ENCODE measurements around the gene ABLIM2. TPM values are rescaled to one million over a fixed set of nuclear protein-coding genes. Genes with fewer than 3 reads are reported as not detected.

The ABLIM2 gene
- total RNA-seq, 1 donor from 2014 or later = 0.36 TPM

DNA sequence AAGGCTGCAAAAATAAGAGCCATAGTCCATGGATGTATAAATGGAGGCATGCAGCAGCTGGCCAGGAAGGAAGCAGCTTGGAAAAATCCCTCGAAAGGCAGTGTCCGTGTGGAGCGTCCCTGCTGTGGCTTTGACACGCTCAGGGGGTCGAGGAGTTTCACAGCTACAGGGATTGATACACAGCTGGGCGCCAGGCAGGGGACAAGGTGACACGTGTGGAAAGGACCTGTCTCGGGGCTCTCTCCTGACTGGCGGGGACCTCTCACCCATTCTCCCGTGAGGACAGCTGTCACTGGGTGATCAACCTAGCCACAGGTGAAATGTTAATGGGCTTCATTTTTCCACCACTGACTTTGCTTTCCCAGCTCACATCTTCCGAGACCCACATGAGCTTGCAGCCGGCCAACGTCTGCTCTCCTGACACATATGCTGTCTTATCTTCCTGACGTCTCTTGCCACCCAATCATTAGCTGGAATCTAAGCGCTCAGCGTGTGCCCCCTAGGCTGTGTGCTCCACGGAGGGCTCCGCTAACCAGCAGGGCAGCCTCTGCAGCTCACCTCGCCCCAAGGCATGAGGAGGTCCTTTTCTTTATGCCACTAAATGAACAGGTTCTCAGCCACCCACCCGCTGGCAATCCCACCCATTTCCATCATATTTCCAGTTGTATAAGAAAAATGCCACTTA, 129.6 kb downstream of the ABLIM2 start:
- DNase-seq (ENCODE audit: low spot score) = no peak
- Mint-ChIP-seq H3K9me3 (no peaks in the 10 kb centered on the region), H3K4me1 (ENCODE audit: low read depth) (no peaks in the 10 kb centered on the region), H3K4me3 (no peak overlapping the region), H3K27ac (no peak overlapping the region), H3K27me3 (ENCODE audit: insufficient read depth) (no peaks in the 10 kb centered on the region), H3K36me3 (ENCODE audit: low read depth) (no peaks in the 10 kb centered on the region)
- intact Hi-C loops (cut with micrococcal nuclease) = no loop called here

DNA sequence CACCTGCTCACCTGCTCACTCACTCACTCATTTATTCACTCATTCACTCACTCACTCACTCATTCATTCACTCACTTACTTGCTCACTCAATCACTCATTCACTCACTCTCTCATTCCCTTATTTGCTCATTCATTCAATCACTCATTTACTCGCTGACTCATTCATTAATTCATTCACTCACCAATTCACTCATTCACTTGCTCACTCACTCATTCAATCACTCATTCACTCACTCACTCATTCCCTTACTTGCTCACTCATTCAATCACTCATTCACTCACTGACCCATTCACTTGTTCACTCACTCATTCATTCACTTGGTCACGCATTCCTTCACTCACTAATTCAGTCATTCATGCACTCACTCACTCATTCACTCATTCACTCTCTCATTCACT, 130.2 kb downstream of the ABLIM2 start:
- intact Hi-C loops (cut with micrococcal nuclease) = no loop called here
- Mint-ChIP-seq H3K9me3 (no peaks in the 10 kb centered on the region), H3K4me1 (ENCODE audit: low read depth) (no peaks in the 10 kb centered on the region), H3K27ac (no peak overlapping the region), H3K27me3 (ENCODE audit: insufficient read depth) (no peaks in the 10 kb centered on the region), H3K36me3 (ENCODE audit: low read depth) (no peaks in the 10 kb centered on the region), H3K4me3 (no peak overlapping the region)
- DNase-seq (ENCODE audit: low spot score) = no peak

DNA sequence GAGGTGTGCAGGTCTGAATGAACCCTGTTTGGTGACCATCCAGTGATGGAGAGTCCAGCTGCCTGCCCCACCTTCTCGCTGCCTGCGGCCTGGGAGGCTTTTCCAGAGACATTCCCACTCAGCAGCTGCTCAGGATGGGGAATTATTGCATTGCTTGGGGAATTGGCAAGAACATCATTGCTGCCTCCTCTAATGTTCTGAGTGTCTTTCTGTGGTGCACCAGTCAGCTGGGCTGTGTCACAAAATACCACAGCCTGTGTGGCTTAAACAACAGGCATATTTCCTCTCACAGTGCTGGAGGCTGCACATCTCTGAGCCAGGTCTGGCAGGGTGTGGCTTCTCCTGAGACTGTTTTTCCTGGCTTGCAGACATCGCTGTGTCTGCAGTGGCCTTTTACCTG, 132.2 kb downstream of the ABLIM2 start:
- Mint-ChIP-seq H3K4me3 (no peak overlapping the region), H3K27ac (no peak overlapping the region), H3K4me1 (ENCODE audit: low read depth) (no peaks in the 10 kb centered on the region), H3K36me3 (ENCODE audit: low read depth) (no peaks in the 10 kb centered on the region), H3K27me3 (ENCODE audit: insufficient read depth) (no peaks in the 10 kb centered on the region), H3K9me3 (no peaks in the 10 kb centered on the region)
- intact Hi-C loops (cut with micrococcal nuclease) = no loop called here
- no peak for DNase-seq (ENCODE audit: low spot score)

DNA sequence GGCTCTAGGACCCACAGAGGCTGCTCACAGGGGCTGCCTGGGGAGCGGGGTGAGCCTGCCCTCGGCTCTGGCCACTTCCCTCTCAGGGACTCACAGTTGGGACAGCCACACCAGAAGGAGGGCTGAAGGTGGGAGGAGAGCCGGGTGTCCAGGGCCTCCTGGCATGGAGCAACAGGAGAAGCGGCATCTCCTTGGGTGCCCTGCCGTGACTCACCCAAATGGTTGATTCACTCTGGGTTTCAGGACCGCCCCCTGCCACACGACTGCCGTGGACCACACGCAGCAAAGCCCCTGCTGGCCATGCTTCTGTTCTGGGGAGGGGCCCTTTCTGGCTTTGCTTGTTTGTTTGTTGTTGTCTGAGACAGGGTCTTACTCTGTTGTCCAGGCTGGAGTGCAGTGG, 132.9 kb downstream of the ABLIM2 start:
- Mint-ChIP-seq H3K4me3 (no peak overlapping the region), H3K27ac (no peak overlapping the region), H3K9me3 (no peaks in the 10 kb centered on the region), H3K36me3 (ENCODE audit: low read depth) (no peaks in the 10 kb centered on the region), H3K4me1 (ENCODE audit: low read depth) (no peaks in the 10 kb centered on the region), H3K27me3 (ENCODE audit: insufficient read depth) (no peaks in the 10 kb centered on the region)
- DNase-seq (ENCODE audit: low spot score) = no peak
- intact Hi-C loops (cut with micrococcal nuclease) = no loop called here

DNA sequence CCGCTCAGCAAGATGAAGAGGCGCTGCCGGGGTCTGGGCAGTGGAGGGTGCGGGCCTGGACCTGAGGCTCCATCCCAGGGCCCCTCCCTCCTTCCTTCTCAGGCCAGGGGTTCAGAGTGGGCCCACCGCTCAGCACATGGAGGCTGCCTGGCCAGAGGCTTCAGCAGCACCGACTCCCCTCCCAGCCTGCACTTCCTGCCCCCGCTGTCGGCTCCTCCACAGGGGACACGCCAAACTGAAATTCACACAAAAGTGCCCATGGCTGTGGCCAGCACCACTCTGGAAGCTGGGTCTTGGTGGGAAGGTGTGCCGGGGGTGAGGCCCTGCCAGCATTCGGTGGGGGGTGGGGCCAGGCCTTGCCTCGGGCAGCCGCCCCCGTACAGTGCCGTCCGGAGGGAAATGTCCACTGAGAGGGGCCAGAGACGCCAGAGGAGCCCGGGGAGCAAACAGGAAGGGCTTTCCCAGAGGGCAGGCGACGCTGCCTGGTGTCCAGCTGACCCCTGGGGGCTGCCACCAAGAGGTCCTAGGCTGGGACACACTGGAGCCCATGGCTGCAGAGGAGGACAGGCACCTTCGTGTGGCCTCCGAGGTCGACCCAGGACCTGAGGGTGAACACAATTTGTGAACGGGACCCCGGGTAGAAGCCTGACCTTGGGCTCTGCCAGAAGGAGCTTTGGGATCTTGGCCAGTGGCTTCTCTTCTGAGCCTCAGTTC, 134.4 kb downstream of the ABLIM2 start:
- no peak for DNase-seq (ENCODE audit: low spot score)

DNA sequence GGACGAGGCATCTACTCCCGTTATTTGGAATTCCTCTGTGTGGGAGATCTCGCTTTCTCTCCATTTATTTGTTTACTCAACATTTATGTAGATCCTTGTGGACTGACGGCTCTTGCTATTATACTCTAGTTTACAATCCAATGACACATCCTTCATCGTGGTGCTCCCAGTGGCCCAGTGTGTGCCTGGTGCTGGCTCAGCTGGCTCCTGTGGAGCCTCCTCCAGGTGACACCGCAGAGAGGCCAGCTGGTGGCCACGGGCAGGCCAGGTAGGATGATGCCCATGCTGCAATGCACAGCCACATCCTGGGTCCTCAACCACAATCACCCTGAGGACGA, 134.9 kb downstream of the ABLIM2 start:
- peaks cover 6% of the 10 kb centered on the region for H3K27me3 Mint-ChIP-seq (ENCODE audit: insufficient read depth)
- H3K36me3 Mint-ChIP-seq (ENCODE audit: low read depth) = no peaks in the 10 kb centered on the region
- H3K4me3 Mint-ChIP-seq = no peak overlapping the region
- H3K9me3 Mint-ChIP-seq = no peaks in the 10 kb centered on the region
- H3K4me1 Mint-ChIP-seq (ENCODE audit: low read depth) = no peaks in the 10 kb centered on the region
- DNase-seq (ENCODE audit: low spot score) = no peak
- intact Hi-C loops (cut with micrococcal nuclease) = no loop called here
- no peak overlapping the region for H3K27ac Mint-ChIP-seq

More for the DNA sequence above, 134.4 kb downstream of the ABLIM2 start:
- H3K4me1 Mint-ChIP-seq (ENCODE audit: low read depth) = no peaks in the 10 kb centered on the region
- no peak overlapping the region for H3K4me3 Mint-ChIP-seq
- peaks cover 4% of the 10 kb centered on the region for H3K27me3 Mint-ChIP-seq (ENCODE audit: insufficient read depth)
- no peaks in the 10 kb centered on the region for H3K9me3 Mint-ChIP-seq
- H3K27ac Mint-ChIP-seq = no peak overlapping the region
- no peaks in the 10 kb centered on the region for H3K36me3 Mint-ChIP-seq (ENCODE audit: low read depth)
- intact Hi-C loops (cut with micrococcal nuclease) = no loop called here

DNA sequence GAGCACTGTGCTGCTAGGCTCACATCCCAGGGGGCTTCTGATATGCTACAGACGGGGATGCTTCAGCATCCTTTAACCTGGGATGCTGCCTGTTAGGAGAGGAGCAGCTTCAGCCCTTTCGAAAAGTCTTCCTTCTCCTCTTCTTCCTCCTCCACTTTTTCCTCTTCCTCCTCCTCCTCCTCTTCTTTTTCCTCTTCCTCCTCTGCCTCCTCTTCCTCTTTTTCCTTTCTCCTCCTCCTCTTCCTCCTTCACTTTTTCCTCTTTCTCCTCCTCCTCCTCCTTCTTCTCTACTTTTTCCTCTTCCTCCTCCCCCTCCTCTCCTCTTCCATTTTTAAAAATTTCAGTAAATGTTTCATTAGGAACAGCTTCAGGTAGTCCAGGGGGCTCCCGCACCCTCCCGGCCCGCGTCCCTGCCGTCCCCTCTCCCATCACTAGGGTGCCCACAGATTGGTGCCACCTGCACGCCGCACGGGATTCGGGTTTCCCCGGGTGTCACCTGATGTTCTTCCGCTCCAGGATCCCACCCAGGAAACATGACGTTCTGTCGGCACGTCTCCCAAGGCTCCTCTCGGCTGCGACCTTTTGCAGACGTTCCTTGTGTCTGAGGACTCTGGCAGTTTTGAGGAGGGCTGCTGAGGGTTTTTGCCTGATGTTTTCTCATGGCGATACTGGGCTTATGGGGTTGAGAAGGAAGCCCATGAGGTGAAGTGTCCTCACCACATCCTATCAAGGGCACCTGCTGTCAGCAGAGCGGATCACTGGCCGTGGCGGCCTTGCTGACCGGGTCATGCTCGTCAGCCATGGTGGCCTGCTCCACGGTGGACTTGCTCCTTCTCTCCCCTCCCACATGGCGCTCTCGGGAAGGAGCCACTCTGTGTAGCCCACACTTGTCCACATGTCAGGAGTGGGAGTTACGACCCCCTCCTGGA, 135.6 kb downstream of the ABLIM2 start:
- Mint-ChIP-seq H3K36me3 (ENCODE audit: low read depth) (no peaks in the 10 kb centered on the region), H3K9me3 (no peaks in the 10 kb centered on the region), H3K4me1 (ENCODE audit: low read depth) (no peaks in the 10 kb centered on the region), H3K27ac (no peak overlapping the region), H3K27me3 (ENCODE audit: insufficient read depth) (peaks cover 10% of the 10 kb centered on the region), H3K4me3 (no peak overlapping the region)
- DNase-seq (ENCODE audit: low spot score) = no peak
- intact Hi-C loops (cut with micrococcal nuclease) = no loop called here

DNA sequence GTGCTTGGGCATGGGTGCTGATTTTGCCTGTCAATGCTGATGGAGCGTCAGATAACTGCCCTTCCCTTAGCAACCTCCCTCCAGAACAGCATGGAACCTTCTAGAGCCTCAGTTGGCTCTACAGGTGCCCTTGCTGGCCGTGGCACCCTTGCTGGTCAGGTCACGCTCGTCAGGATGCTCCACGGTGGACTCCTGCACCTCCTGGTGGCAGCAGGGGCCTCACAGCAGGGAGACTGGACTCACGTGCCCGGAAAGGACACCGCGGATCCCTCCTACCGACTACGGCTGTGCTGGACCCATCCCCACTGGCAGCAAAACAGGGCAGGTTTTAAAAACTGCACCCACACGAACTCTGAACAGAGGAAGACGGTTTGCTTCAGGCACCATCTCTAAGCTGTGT, 136.8 kb downstream of the ABLIM2 start:
- no peak overlapping the region for H3K27ac Mint-ChIP-seq
- DNase-seq (ENCODE audit: low spot score) = no peak
- no peak overlapping the region for H3K4me3 Mint-ChIP-seq
- H3K36me3 Mint-ChIP-seq (ENCODE audit: low read depth) = no peaks in the 10 kb centered on the region
- H3K27me3 Mint-ChIP-seq (ENCODE audit: insufficient read depth) = peaks cover 10% of the 10 kb centered on the region
- no peaks in the 10 kb centered on the region for H3K4me1 Mint-ChIP-seq (ENCODE audit: low read depth)
- no peaks in the 10 kb centered on the region for H3K9me3 Mint-ChIP-seq
- intact Hi-C loops (cut with micrococcal nuclease) = no loop called here

DNA sequence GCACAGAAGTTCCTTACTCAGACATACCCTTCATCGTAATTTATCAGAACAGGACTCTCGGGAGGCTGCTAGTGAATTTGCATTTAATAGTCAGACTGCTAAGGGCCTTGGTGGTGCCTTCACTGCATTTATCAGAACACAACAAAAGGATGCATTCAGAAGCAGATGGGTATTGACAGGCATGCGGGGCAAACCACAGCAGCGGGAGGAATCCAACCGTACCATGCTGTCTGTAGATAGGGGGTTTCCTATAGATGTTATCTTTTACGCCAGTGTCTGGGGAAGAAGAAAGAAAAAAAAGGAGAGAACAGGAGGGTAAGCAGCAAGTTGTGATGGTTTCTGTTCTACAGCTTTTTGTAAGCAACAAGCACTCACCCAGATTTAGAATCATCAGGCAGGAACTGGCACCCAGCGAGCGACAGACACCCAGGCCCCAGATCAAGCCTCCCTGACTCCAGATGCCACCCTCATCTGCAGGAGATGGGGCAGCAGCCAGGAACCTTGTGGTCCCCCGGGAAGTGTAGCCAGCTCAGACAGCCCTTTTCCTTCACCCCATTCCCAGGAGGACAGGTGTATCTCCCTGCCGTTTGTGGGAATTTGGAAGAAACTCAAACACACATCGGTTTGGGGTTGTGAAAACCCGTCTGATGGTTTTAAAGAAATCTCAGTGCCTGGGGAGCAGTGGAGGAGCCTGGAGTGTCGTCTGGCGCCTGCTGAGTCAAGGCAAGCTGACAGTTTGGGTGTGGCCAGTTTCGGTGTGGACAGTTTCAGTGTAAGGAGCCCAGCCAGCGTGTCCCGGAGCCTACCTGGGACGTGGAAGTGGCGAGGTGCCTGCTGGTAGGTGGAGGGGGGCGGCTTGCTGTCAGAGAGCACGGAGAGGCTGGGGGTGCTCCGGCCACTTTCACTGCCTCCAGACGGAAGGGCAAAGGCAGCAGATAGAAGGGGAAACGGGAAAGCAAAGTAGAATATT, 138.9 kb downstream of the ABLIM2 start:
- Mint-ChIP-seq H3K4me1 (ENCODE audit: low read depth) (no peaks in the 10 kb centered on the region), H3K27me3 (ENCODE audit: insufficient read depth) (peaks cover 15% of the 10 kb centered on the region), H3K27ac (no peak overlapping the region), H3K4me3 (no peak overlapping the region), H3K36me3 (ENCODE audit: low read depth) (no peaks in the 10 kb centered on the region), H3K9me3 (no peaks in the 10 kb centered on the region)
- DNase-seq (ENCODE audit: low spot score) = no peak
- intact Hi-C loops (cut with micrococcal nuclease) = no loop called here

DNA sequence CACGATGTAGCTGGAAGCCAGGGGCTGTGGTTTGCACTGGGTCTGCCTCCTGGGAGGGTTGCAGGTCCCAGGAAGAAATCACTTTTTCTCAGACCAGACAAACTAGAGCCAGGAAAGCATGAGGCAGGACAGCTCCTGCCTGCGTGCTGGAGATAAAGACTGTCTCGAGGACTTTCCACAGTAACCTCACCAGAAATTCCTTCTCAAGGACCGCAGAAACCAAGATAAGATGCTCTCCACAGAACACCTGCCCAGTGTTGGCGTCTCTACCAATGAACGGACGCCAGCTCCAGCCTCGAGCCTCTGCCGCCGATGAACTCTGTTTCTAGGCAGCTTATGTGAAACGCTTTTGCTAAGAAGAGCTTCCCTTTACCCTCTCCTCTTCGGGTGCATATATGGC, 142.1 kb downstream of the ABLIM2 start:
- H3K27ac Mint-ChIP-seq = no peak overlapping the region

DNA sequence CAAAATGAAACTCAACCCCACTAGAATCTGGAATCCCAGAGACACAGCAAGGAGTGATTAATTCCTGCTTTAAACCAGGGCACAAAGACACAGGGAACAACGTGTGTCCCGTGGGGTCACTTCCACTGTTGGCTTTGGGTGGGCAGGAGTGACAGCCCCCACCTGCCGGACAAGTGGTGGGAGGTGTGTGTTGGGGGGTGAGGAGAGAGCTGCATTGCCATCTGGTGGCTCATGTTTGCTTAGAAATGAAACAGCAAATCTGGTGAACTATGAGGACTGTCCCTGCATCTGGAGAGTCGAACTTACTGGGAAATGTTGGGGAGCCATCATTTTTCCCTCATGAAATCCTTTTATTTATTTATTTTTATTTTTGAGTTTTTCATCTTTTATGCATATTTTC, 143.1 kb downstream of the ABLIM2 start:
- intact Hi-C loops (cut with micrococcal nuclease) = no loop called here
- Mint-ChIP-seq H3K9me3 (no peaks in the 10 kb centered on the region), H3K4me1 (ENCODE audit: low read depth) (no peaks in the 10 kb centered on the region), H3K36me3 (ENCODE audit: low read depth) (no peaks in the 10 kb centered on the region), H3K4me3 (no peak overlapping the region), H3K27ac (no peak overlapping the region), H3K27me3 (ENCODE audit: insufficient read depth) (peaks cover 21% of the 10 kb centered on the region)
- no peak for DNase-seq (ENCODE audit: low spot score)

More for the DNA sequence above, 142.1 kb downstream of the ABLIM2 start:
- H3K4me3 Mint-ChIP-seq = no peak overlapping the region
- DNase-seq (ENCODE audit: low spot score) = no peak
- intact Hi-C loops (cut with micrococcal nuclease) = no loop called here
- H3K27me3 Mint-ChIP-seq (ENCODE audit: insufficient read depth) = peaks cover 21% of the 10 kb centered on the region
- H3K4me1 Mint-ChIP-seq (ENCODE audit: low read depth) = no peaks in the 10 kb centered on the region
- no peaks in the 10 kb centered on the region for H3K36me3 Mint-ChIP-seq (ENCODE audit: low read depth)
- no peaks in the 10 kb centered on the region for H3K9me3 Mint-ChIP-seq

DNA sequence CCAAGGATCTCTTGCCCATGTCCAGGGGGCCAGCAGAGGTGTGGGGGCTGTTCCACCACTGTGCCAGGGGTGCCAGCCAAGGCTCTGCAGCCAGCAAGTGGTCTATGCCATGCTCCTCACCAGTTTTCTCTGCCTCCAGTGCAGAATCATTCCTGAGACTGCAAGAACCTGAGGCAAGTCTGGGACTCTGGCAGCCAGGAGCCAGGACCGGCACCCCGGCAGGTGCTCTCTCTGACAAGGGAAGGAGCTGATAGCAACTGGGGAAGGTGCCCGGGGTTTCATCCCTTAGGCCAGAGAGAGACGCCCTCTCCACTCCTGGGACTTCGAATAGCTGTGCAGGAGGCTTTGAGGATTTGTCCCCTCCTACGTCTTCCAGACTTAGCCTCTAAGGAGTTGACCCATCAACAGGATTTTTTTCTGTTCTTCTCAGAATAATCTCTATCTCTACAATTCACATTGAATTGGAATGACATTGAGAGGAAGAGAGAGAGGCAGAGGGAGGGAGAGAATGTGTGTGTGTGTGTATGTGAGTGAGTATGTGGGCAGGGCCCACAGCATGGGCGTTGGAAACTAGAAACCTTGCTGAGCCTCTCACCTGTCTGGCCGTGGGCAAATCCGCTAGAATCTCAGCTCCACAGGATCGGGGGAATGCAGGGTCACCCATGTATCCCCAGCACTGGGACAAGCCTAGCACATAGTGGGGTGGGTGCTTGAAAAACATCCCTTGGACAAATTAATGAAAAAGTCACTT, 144.5 kb downstream of the ABLIM2 start:
- intact Hi-C loops (cut with micrococcal nuclease) = no loop called here
- DNase-seq (ENCODE audit: low spot score) = no peak
- Mint-ChIP-seq H3K4me1 (ENCODE audit: low read depth) (no peaks in the 10 kb centered on the region), H3K9me3 (no peaks in the 10 kb centered on the region), H3K4me3 (no peak overlapping the region), H3K27ac (no peak overlapping the region), H3K27me3 (ENCODE audit: insufficient read depth) (peaks cover 17% of the 10 kb centered on the region), H3K36me3 (ENCODE audit: low read depth) (no peaks in the 10 kb centered on the region)

Data from activated T-helper 1 cell treated with anti-CD3 and anti-CD28 coated beads, Interleukin-12 subunit alpha, Interleukin-12 subunit beta, Interleukin-2, Interleukin-4 antibody, amounts not matched to agents 30 ng/mL and 10 ng/mL and 1 ng/mL, durations not matched to agents 14 hours and 24 hours and 36 hours (primary cell).